Osteocyte (in vitro differentiated cells): ENCODE measurements around the gene STAB1. TPM values are rescaled to one million over a fixed set of nuclear protein-coding genes. Genes with fewer than 3 reads are reported as not detected.

Source experiments
- DNase-seq: peaks from one replicate; pipeline ENCODE4 v3.0.0; 2021; ENCODE audit warnings: mixed read lengths; ENCODE audit not compliant: unreplicated experiment; ENCODE audit errors: extremely low spot score
- H3K27ac Mint-ChIP-seq: one replicate; pipeline ENCODE4 v1.8.0; 2021; ENCODE audit warnings: mild to moderate bottlenecking, mixed read lengths; ENCODE audit not compliant: unreplicated experiment
- H3K27me3 Mint-ChIP-seq: one replicate; pipeline ENCODE4 v1.8.0; 2021; ENCODE audit warnings: mixed read lengths; ENCODE audit not compliant: unreplicated experiment
- H3K36me3 Mint-ChIP-seq: one replicate; pipeline ENCODE4 v1.8.0; 2021; ENCODE audit warnings: mixed read lengths; ENCODE audit not compliant: unreplicated experiment
- H3K4me1 Mint-ChIP-seq: one replicate; pipeline ENCODE4 v1.8.0; 2021; ENCODE audit warnings: mixed read lengths; ENCODE audit not compliant: unreplicated experiment
- H3K4me3 Mint-ChIP-seq: one replicate; pipeline ENCODE4 v1.8.0; 2021; ENCODE audit warnings: mild to moderate bottlenecking, moderate library complexity, mixed read lengths; ENCODE audit not compliant: unreplicated experiment
- H3K9me3 Mint-ChIP-seq: one replicate; pipeline ENCODE4 v1.8.0; 2021; ENCODE audit warnings: mixed read lengths; ENCODE audit not compliant: unreplicated experiment
- CTCF ChIP-seq: fragments of 200-600 bp; sonication (generic); IDR thresholded peaks from 2 replicates; pipeline ENCODE4 v1.5.0; 2021; ENCODE audit warnings: antibody characterized with exemption, mild to moderate bottlenecking, moderate library complexity
- total RNA-seq: library from RNA; stranded (reverse); gene quantifications from 2 replicates; pipeline ENCODE4 v1.2.1, GENCODE V29; 2021

STAB1 gene
- total RNA-seq, 1 donor from 2014 or later, result not detected

DNA sequence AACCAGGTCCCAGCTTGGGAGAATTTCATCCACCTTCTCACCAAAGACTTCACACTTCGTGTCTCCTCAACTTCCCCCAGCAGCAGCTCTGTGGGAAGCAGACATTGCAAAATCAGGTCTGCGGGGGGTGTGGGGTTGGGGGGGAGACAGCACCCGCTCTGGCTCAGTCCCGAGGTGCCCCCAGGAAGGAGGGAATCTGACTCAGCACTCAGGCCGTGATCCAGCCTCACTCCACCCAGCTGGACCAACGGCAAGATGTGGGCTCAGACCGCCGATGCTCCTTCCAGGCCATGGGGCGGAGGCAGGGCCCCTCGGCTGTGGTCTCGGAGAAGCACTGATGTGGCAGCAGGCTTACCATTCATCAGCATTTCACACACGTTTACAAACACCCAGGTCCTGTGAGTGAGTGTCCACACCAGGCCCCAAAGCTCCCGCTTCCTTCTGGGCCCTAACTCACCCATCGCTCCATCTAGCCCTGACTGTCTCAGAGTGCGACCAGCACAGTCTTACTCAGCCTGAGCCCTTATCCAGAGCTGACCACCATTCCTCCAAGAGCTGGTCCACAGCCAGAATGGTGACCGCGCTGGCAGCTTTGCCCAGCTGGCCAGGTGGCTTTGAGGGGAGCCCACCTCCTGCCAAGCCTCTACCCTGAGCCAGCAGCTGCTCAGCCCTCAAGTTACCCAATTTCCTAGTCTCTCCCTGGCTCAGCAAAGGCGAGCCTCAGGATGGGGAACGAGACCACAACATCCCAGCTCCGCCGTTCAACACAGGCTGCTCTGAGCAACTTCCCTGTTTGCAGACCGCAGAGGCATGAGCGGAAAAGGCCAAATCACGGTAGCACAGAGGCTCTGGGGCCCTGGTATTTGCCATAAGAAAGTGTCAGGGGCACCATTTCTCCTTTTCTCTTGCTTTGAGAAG, 3.3 kb downstream of the STAB1 start:
- Mint-ChIP-seq H3K9me3 (no peaks in the 10 kb centered on the region), H3K4me3 (no peak overlapping the region), H3K27me3 (no peaks in the 10 kb centered on the region), H3K27ac (no peak overlapping the region), H3K4me1 (peaks cover 1% of the 10 kb centered on the region), H3K36me3 (no peaks in the 10 kb centered on the region)
- TF ChIP-seq CTCF, result no peak
- DNase-seq, result no peak

GRCh38 chr3:52501046-52501445, 5.9 kb downstream of the STAB1 start:
- H3K36me3 Mint-ChIP-seq, result no peaks in the 10 kb centered on the region
- no peak for DNase-seq
- peaks cover 1% of the 10 kb centered on the region for H3K4me1 Mint-ChIP-seq
- TF ChIP-seq CTCF, result no peak
- no peak overlapping the region for H3K4me3 Mint-ChIP-seq
- H3K27ac Mint-ChIP-seq, result no peak overlapping the region
- H3K27me3 Mint-ChIP-seq, result no peaks in the 10 kb centered on the region
- H3K9me3 Mint-ChIP-seq, result no peaks in the 10 kb centered on the region

DNA sequence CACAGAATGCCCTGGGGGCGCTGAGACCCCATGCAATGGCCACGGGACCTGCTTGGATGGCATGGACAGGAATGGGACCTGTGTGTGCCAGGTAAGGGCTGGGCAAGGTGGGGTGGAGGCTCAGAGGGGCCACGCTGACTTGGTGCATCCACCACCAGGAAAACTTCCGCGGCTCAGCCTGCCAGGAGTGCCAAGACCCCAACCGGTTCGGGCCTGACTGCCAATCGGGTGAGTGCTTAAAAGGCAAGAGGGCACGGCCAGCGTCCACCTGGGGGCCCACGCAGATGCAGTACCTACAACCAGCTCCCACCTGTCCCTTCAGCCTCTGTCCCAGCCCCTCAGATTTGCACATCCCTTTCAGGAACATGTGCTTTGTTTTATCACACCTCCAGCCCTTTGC, 6.9 kb downstream of the STAB1 start:
- H3K4me1 Mint-ChIP-seq, result peaks cover 2% of the 10 kb centered on the region
- TF ChIP-seq CTCF, result no peak
- no peak overlapping the region for H3K4me3 Mint-ChIP-seq
- no peak overlapping the region for H3K27ac Mint-ChIP-seq
- H3K36me3 Mint-ChIP-seq, result no peaks in the 10 kb centered on the region
- H3K27me3 Mint-ChIP-seq, result no peaks in the 10 kb centered on the region
- no peak for DNase-seq
- H3K9me3 Mint-ChIP-seq, result no peaks in the 10 kb centered on the region

GRCh38 chr3:52502808-52503350, 7.7 kb downstream of the STAB1 start:
- no peak overlapping the region for H3K27ac Mint-ChIP-seq
- H3K9me3 Mint-ChIP-seq, result no peaks in the 10 kb centered on the region
- peaks cover 7% of the 10 kb centered on the region for H3K4me1 Mint-ChIP-seq
- H3K27me3 Mint-ChIP-seq, result no peaks in the 10 kb centered on the region
- H3K4me3 Mint-ChIP-seq, result no peak overlapping the region
- TF ChIP-seq CTCF, result no peak
- H3K36me3 Mint-ChIP-seq, result no peaks in the 10 kb centered on the region
- DNase-seq, result no peak

DNA sequence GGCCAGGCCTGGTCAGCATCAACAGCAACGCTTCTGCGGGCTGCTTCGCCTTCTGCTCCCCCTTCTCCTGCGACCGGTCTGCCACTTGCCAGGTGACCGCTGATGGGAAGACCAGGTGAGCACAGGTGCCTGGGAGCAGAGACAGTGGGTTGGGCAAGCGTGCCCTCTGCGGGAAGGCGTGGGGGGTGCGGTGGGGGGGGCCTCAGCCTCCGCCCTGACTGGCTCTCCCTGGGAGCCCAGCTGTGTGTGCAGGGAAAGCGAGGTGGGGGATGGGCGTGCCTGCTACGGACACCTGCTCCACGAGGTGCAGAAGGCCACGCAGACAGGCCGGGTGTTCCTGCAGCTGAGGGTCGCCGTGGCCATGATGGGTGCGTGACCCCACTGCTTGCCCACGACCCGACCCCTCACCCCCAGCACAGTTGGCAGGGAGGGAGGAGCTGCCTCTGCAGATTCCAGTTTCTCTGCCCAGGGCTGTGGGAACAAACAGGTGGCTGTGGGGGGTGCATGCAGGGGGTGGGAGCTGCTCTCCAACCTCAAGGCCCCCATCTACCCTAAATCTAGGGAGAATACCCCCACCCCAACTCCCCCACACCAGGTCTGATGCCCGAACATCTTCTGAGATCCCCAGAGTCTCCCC, 8.8 kb downstream of the STAB1 start:
- no peak for TF ChIP-seq CTCF
- H3K27ac Mint-ChIP-seq, result no peak overlapping the region
- H3K9me3 Mint-ChIP-seq, result no peaks in the 10 kb centered on the region
- H3K4me1 Mint-ChIP-seq, result peaks cover 6% of the 10 kb centered on the region
- no peak for DNase-seq
- no peak overlapping the region for H3K4me3 Mint-ChIP-seq
- H3K27me3 Mint-ChIP-seq, result no peaks in the 10 kb centered on the region
- no peaks in the 10 kb centered on the region for H3K36me3 Mint-ChIP-seq
